Measurements from ENCODE around the gene GPATCH8.
"Not testable (repeated sequence)": the region's sequence is repeated elsewhere in the genome, so short reads cannot be mapped to it uniquely, and the experiment has no call there.

Gene GPATCH8

GRCh38 chr17:44394112-44394511 lies 109.1 kb downstream of the GPATCH8 start:
- DNase-seq = not testable (repeated sequence)

GRCh38 chr17:44390250-44390870 lies 112.8 kb downstream of the GPATCH8 start:
- no peak for DNase-seq

GRCh38 chr17:44389723-44390202 lies 113.4 kb downstream of the GPATCH8 start:
- peak; percentile 3 for DNase-seq

GRCh38 chr17:44389281-44389680 lies 113.9 kb downstream of the GPATCH8 start, which contains the start of gene ITGA2B:
TSS of gene ITGA2B (minus strand) at chr17:44389649. CDS start at chr17:44389473, 176 bp downstream.
- no peak for DNase-seq

- DNase-seq = no peak
These were observed 115.4 kb downstream of the GPATCH8 start for GRCh38 chr17:44387804-44388203.

- no peak for DNase-seq
These were observed 117.1 kb downstream of the GPATCH8 start for GRCh38 chr17:44386182-44386525.

- peak; percentile 83 for DNase-seq
These were observed 117.7 kb downstream of the GPATCH8 start for GRCh38 chr17:44385287-44386181.

GRCh38 chr17:44384823-44385286 lies 118.4 kb downstream of the GPATCH8 start:
- no peak for DNase-seq

- no peak for DNase-seq
These were observed 118.9 kb downstream of the GPATCH8 start for GRCh38 chr17:44384281-44384822.

- DNase-seq = no peak
These were observed 119.3 kb downstream of the GPATCH8 start for GRCh38 chr17:44383861-44384260.

GRCh38 chr17:44383363-44383762 lies 119.8 kb downstream of the GPATCH8 start:
- DNase-seq = no peak

GRCh38 chr17:44382917-44383316 lies 120.3 kb downstream of the GPATCH8 start:
- DNase-seq = no peak

GRCh38 chr17:44381810-44382305 lies 121.3 kb downstream of the GPATCH8 start:
- DNase-seq = no peak

GRCh38 chr17:44380767-44381166 lies 122.4 kb downstream of the GPATCH8 start:
- DNase-seq = no peak

GRCh38 chr17:44379887-44380286 lies 123.3 kb downstream of the GPATCH8 start:
- no peak for DNase-seq

- no peak for DNase-seq
These were observed 125.0 kb downstream of the GPATCH8 start for GRCh38 chr17:44378171-44378705.

- DNase-seq = no peak
These were observed 126.4 kb downstream of the GPATCH8 start for GRCh38 chr17:44376779-44377178.

GRCh38 chr17:44376124-44376523 lies 127.1 kb downstream of the GPATCH8 start:
- DNase-seq = no peak

- DNase-seq = no peak
These were observed 127.8 kb downstream of the GPATCH8 start for GRCh38 chr17:44375196-44376017.

- no peak for DNase-seq
These were observed 128.7 kb downstream of the GPATCH8 start for GRCh38 chr17:44374306-44375195.

- no peak for DNase-seq
These were observed 131.2 kb downstream of the GPATCH8 start for GRCh38 chr17:44372036-44372435.
